NOMO-1 (cell line): ENCODE measurements around the gene CSTB.

Experiments used
- DNase-seq, 2 experiments: peaks; one replicate each; lab custom pipeline; 2025; ENCODE audit not compliant: unreplicated experiment in 2 of 2; lab: John Stamatoyannopoulos, UW

The CSTB gene

GRCh38 chr21:43733529-43734071 is 42.5 kb downstream of the CSTB start:
- DNase-seq: no peak

DNA sequence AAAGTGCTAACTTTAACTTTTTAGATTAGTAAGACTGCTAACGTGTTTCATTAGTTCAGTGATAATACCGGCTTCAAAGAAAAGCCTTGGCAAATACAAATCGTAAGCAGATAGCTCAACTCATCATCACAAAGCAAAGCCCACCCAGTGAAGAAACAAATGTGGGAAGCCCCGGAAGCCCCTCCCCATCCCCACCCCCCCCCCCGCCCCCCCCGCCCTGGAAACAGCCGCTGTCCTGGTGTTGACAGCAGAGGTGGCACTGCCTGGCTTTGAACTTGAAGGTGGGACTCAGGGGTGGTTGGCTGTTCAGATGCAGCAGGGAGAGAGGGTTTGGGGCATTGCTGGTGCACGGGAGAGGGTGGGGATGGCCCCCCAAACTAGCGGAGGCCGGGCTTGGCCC is 43.0 kb downstream of the CSTB start:
- no peak for DNase-seq

- no peak for DNase-seq
Measured at GRCh38 chr21:43731891-43732711, 44.0 kb downstream of the CSTB start.

DNA sequence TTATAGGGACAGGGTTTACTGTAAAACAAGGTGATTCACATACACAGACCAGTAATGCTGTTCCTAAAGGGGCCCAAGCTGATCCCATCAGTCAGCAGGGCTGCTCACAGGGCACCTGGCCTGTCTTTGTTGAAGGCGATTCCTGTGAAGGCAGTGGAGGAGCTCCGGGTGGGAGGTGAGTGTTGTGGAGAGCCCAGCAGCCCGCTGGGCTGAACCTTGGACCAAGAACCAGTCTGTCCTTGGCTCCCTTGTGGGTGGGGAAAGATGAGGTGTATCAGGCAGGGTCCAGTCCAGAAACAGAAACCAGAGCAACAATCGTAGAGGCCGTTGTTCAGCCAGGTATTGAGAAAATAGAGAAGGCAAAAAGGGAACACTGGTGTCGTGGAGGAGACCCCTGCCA is 44.6 kb downstream of the CSTB start:
- no peak for DNase-seq

DNA sequence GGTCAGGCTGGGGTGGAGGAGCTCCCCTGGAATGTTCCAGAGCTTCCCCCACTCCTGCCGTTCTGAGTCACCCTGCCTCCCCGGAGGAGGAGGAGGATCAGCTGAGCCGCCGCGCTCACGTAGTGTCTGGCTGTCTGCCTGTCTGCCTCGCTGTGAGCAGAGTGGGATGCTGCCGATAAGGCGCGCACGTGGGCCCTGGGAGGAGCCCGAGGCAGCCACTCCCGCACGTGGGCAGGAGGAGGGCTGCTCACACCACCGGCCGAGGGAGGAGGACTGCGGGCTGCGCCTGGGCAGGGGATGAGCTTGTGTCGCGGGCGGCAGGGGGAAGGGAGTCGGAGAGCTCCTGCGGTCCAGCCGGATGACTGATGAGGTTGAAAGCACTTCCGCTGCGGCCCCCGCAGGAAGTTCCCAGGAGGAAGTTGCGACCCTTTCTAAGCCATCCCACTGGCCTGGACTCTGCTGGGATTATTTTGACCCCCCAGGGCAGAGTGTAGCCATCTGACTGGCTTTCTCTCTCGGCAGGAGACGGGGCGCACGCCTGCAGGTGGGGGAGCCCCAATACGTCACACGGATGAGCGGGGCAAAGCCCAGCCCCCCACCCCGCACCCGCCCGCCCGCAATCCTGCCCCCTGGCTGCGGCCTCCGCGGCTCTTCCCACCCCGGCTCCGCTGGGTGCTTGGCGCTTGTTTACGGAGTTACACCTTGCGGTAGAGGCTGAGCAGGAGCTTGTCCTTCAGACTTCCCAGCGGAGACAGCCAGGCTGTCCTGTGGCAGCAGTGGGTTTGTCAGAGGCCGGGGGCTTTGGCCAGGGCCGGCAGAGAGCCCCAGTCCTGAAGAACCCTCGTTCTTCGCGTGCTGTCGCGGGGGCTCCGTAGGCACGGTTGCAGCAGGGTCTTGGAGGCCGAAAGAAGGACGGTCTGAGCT is 47.4 kb downstream of the CSTB start:
- DNase-seq: peak; percentile 88 to 89

- DNase-seq: peak in 1 of 2 experiments; percentile 37
Measured at GRCh38 chr21:43728154-43728466, 48.0 kb downstream of the CSTB start.

DNA sequence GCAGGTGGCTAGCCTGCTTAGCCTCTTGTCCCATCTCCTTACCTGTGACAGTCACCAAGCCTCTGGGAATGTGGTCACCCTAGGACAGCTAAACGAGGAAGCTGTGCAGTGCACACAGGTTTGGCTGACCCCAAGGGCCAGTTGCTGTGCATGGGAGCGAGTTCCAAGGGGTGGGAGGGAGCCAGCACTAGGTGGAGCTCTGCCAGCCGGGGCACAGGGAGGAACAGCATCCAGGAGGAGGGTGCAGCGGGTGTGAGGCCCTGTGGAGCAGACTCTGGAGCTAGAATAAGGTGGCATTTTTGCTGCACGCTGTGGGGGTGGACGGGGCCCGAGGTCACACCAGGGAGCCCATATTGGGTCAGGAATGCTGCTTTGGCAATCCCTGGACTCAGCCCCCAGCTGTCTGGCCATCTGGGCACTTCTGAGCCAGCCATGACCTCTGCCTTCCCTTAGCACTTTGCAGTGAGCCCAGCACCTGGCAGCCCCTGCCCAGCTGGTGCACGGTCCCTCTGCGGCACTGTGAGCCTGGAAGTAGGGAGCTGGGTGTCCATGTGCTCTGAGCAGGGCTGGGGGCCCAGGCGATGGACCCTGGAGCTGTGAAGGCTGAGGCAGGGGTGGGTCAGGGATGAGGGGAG is 48.5 kb downstream of the CSTB start:
- DNase-seq: no peak

DNA sequence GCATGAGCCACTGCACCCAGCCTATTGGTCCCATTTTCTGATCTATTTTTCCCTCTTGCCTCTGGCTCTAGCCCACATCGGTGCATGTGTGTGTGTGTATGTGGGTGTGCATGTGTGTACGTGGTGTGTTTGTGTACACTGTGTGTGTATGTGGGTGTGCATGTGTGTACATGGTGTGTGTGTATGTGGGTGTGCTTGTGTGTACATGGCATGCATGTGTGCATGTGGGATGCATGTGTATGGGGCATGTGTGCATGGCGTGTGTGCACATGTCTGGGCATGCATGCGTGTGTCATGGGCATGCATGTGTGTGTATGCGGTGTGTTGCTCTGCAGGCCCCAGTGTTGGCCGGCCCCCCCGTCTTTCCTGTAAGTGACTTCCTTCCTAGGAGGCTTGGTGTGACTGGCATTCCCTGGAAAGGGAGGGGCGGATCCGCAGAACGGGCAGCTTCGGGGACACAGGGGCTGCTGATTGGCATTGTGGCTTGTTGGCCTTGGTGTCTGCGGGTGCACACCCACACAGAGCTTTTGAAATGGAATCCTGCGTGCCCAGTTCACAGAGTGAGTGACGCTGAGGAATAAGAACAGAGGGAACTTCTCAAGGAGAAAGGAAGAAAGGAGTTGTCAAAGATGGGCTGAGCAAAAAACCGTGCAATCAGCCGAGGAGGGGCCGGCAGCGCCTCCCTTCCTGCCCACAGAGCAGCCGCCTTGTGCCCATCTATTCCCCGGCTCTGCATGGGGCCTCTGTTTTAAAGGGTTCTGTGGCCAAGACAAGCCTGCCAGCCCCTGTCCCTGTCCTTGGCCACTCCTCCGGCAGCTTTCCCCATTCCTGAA is 49.2 kb downstream of the CSTB start:
- no peak for DNase-seq
